Activated naive CD4-positive, alpha-beta T cell treated with anti-CD3 and anti-CD28 coated beads, Interleukin-2, amount 50 U/mL, for 72 hours (primary cell): ENCODE results near the gene IRF4. TPM values are rescaled to one million over a fixed set of nuclear protein-coding genes. Genes with fewer than 3 reads are reported as not detected.
A peak's percentile ranks its signal among the peaks of the same experiment; 100 is the strongest.

Experiments
- ATAC-seq, 2 donors: fragments of 150-1000 bp; cut with Tn5 transposase; 2 replicates each; pipeline ENCODE4 v1.10.0; 2021; ENCODE audit warnings: mild to moderate bottlenecking in 2 of 2, moderate library complexity in 2 of 2
- DNase-seq, 2 donors: peaks; one replicate each; pipeline ENCODE4 v3.0.0; 2021 to 2022; ENCODE audit warnings: low spot score in 2 of 2
- H3K27ac Mint-ChIP-seq, 2 donors: one replicate each; pipeline ENCODE4 v1.8.0; 2022; ENCODE audit warnings: mild to moderate bottlenecking in 2 of 2, mixed read lengths in 2 of 2
- H3K36me3 Mint-ChIP-seq, 2 donors: one replicate each; pipeline ENCODE4 v1.8.0; 2022; ENCODE audit warnings: mixed read lengths in 2 of 2
- H3K9me3 Mint-ChIP-seq, 2 donors: one replicate each; pipeline ENCODE4 v1.8.0; 2022; ENCODE audit warnings: mixed read lengths in 2 of 2
- total RNA-seq, 2 donors: library from RNA; stranded (reverse); gene quantifications; one replicate each; pipeline ENCODE4 v1.2.3, GENCODE V29; 2022

IRF4 gene
- total RNA-seq, 2 donors from 2014 or later = 334 to 809 TPM

- H3K36me3 Mint-ChIP-seq = peaks cover 0 to 6% of the 10 kb centered on the region in 2 donors
- DNase-seq (no peak), ATAC-seq (peak; percentile 5 to 38)
- H3K27ac Mint-ChIP-seq = peak overlapping the region; percentile 18 to 80
- H3K9me3 Mint-ChIP-seq = no peaks in the 10 kb centered on the region
Measured at GRCh38 chr6:431504-431903, 40.0 kb downstream of the IRF4 start.

- ATAC-seq = peak; percentile 84 to 86
- peak overlapping the region; percentile 18 to 80 for H3K27ac Mint-ChIP-seq
- no peaks in the 10 kb centered on the region for H3K9me3 Mint-ChIP-seq
Measured at GRCh38 chr6:431986-432385, 40.4 kb downstream of the IRF4 start.

GRCh38 chr6:434051-434705, 42.6 kb downstream of the IRF4 start:
- Mint-ChIP-seq H3K36me3 (no peaks in the 10 kb centered on the region), H3K9me3 (no peaks in the 10 kb centered on the region), H3K27ac (peak overlapping the region; percentile 84 to 93)
- DNase-seq (peak in 1 of 2 donors; percentile 47), ATAC-seq (no peak)

More at GRCh38 chr6:431986-432385, 40.4 kb downstream of the IRF4 start:
- peaks cover 0 to 6% of the 10 kb centered on the region in 2 donors for H3K36me3 Mint-ChIP-seq
- peak; percentile 67 to 78 for DNase-seq

GRCh38 chr6:435441-436307, 44.1 kb downstream of the IRF4 start:
- no peaks in the 10 kb centered on the region for H3K9me3 Mint-ChIP-seq
- peak overlapping the region; percentile 84 to 93 for H3K27ac Mint-ChIP-seq
- DNase-seq (peak in 1 of 2 donors; percentile 43), ATAC-seq (no peak)
- H3K36me3 Mint-ChIP-seq = no peaks in the 10 kb centered on the region

- H3K36me3 Mint-ChIP-seq = no peaks in the 10 kb centered on the region
- H3K27ac Mint-ChIP-seq = peak overlapping the region in 1 of 2 donors; percentile 53
- H3K9me3 Mint-ChIP-seq = no peaks in the 10 kb centered on the region
- DNase-seq (peak in 1 of 2 donors; percentile 44), ATAC-seq (no peak)
Measured at GRCh38 chr6:436308-437036, 44.9 kb downstream of the IRF4 start.

GRCh38 chr6:437037-437392, 45.5 kb downstream of the IRF4 start:
- H3K36me3 Mint-ChIP-seq = no peaks in the 10 kb centered on the region
- no peak for ATAC-seq

GRCh38 chr6:438634-439170, 47.1 kb downstream of the IRF4 start:
- Mint-ChIP-seq H3K9me3 (no peaks in the 10 kb centered on the region), H3K36me3 (no peaks in the 10 kb centered on the region), H3K27ac (no peak overlapping the region)
- no peak for ATAC-seq
- DNase-seq = no peak

More at GRCh38 chr6:437037-437392, 45.5 kb downstream of the IRF4 start:
- H3K9me3 Mint-ChIP-seq = no peaks in the 10 kb centered on the region
- DNase-seq = no peak
- H3K27ac Mint-ChIP-seq = no peak overlapping the region

- no peak overlapping the region for H3K27ac Mint-ChIP-seq
- no peak for DNase-seq
- no peaks in the 10 kb centered on the region for H3K36me3 Mint-ChIP-seq
- ATAC-seq = no peak
- no peaks in the 10 kb centered on the region for H3K9me3 Mint-ChIP-seq
Measured at GRCh38 chr6:439641-440167, 48.2 kb downstream of the IRF4 start.

- no peaks in the 10 kb centered on the region for H3K9me3 Mint-ChIP-seq
- ATAC-seq (no peak), DNase-seq (peak in 1 of 2 donors; percentile 47)
Measured at GRCh38 chr6:441126-441920, 49.8 kb downstream of the IRF4 start.

GRCh38 chr6:443621-444159, 52.1 kb downstream of the IRF4 start:
- H3K27ac Mint-ChIP-seq = no peak overlapping the region
- H3K9me3 Mint-ChIP-seq = no peaks in the 10 kb centered on the region
- peak in 1 of 2 donors; percentile 52 for DNase-seq
- no peak for ATAC-seq
- peaks cover 0 to 4% of the 10 kb centered on the region in 2 donors for H3K36me3 Mint-ChIP-seq

More at GRCh38 chr6:441126-441920, 49.8 kb downstream of the IRF4 start:
- no peaks in the 10 kb centered on the region for H3K36me3 Mint-ChIP-seq
- no peak overlapping the region for H3K27ac Mint-ChIP-seq

GRCh38 chr6:444653-445275, 53.2 kb downstream of the IRF4 start:
- Mint-ChIP-seq H3K9me3 (peaks cover 0 to 6% of the 10 kb centered on the region in 2 donors), H3K36me3 (peaks cover 0 to 13% of the 10 kb centered on the region in 2 donors), H3K27ac (peak overlapping the region; percentile 90 to 92)
- DNase-seq (peak; percentile 52 to 64), ATAC-seq (peak; percentile 32 to 45)

GRCh38 chr6:445571-446417, 54.2 kb downstream of the IRF4 start:
- H3K36me3 Mint-ChIP-seq = peaks cover 0 to 13% of the 10 kb centered on the region in 2 donors
- H3K9me3 Mint-ChIP-seq = peaks cover 0 to 6% of the 10 kb centered on the region in 2 donors
- DNase-seq = peak in 1 of 2 donors; percentile 56
- peak overlapping the region; percentile 90 to 92 for H3K27ac Mint-ChIP-seq
- ATAC-seq = peak in 1 of 2 donors; percentile 18

- peaks cover 0 to 13% of the 10 kb centered on the region in 2 donors for H3K36me3 Mint-ChIP-seq
- H3K27ac Mint-ChIP-seq = peak overlapping the region; percentile 90 to 92
- peaks cover 0 to 6% of the 10 kb centered on the region in 2 donors for H3K9me3 Mint-ChIP-seq
- ATAC-seq (peak; percentile 85 to 88), DNase-seq (peak; percentile 92 to 94)
Measured at GRCh38 chr6:446418-447366, 55.1 kb downstream of the IRF4 start.
